Gastroesophageal sphincter (tissue), 4 donors: ENCODE results near the gene MYCL. TPM values are rescaled to one million over a fixed set of nuclear protein-coding genes. Genes with fewer than 3 reads are reported as not detected.

Experiments used
- ATAC-seq: fragments of 150-250 bp; one replicate; pipeline ENCODE4 v1.9.1; 2016; ENCODE audit warnings: mild to moderate bottlenecking, moderate library complexity
- H3K27ac ChIP-seq, 4 donors: fragments of 200-600 bp; sonication (generic) in 3 of 4; 1 replicate in 3 of 4; 2 replicates in 1 of 4; pipeline ENCODE4 v1.5.1; 2016 to 2019
- H3K27me3 ChIP-seq: fragments of 200-600 bp; sonication (generic); one replicate; pipeline ENCODE4 v1.5.1; 2019
- H3K36me3 ChIP-seq, 2 donors: fragments of 200-600 bp; sonication (generic); one replicate each; pipeline ENCODE4 v1.5.1; 2019; ENCODE audit warnings: control low read depth in 1 of 2
- H3K4me1 ChIP-seq, 3 donors: fragments of 200-600 bp; sonication (generic); 1 replicate in 2 of 3; 2 replicates in 1 of 3; pipeline ENCODE4 v1.5.1; 2016 to 2019; ENCODE audit warnings: control low read depth in 2 of 3
- H3K4me3 ChIP-seq, 2 donors: fragments of 200-600 bp; sonication (generic); one replicate each; pipeline ENCODE4 v1.5.1; 2019; ENCODE audit warnings: mild to moderate bottlenecking in 1 of 2, moderate library complexity in 1 of 2
- H3K9me3 ChIP-seq, 3 donors: fragments of 200-600 bp; sonication (generic); one replicate each; pipeline ENCODE4 v1.5.1; 2017 to 2019; ENCODE audit warnings: control low read depth in 2 of 3
- EP300 ChIP-seq: sonication (generic); formaldehyde crosslinking; IDR thresholded peaks from one replicate; pipeline ENCODE4 v1.6.1; 2017; ENCODE audit warnings: antibody characterized with exemption, mild to moderate bottlenecking
- POLR2A ChIP-seq, 2 donors: fragments of 450-650 bp; IDR thresholded peaks; one replicate each; pipeline ENCODE4 v1.6.1; 2017; ENCODE audit warnings: antibody characterized with exemption in 2 of 2, mild to moderate bottlenecking in 2 of 2, moderate library complexity in 1 of 2
- POLR2AphosphoS5 ChIP-seq: sonication (generic); formaldehyde crosslinking; IDR thresholded peaks from one replicate; pipeline ENCODE4 v1.6.1; 2017; ENCODE audit warnings: antibody characterized with exemption
- WGBS, 2 donors: methylation state at CpG; one replicate each; pipeline ENCODE4 v1.1.5; 2018; ENCODE audit warnings: low coverage in 1 of 2; 5-methylcytosine and 5-hydroxymethylcytosine counted together
- total RNA-seq, 4 donors: library from RNA; depleted of rRNA; stranded (reverse); fragments of >200 nt; gene quantifications; one replicate each; pipeline ENCODE4 v1.1.0, GENCODE V29; 2016
- TF ChIP-seq, protein P1 (sequence below), 4 experiments: fragments of 200-600 bp in 2 of 4; fragments of 450-650 bp in 2 of 4; sonication (generic) in 1 of 4; IDR thresholded peaks; one replicate each; pipeline ENCODE4 v1.5.1; 2017 to 2019; ENCODE audit warnings: antibody characterized with exemption in 4 of 4, mild to moderate bottlenecking in 2 of 4, moderate library complexity in 2 of 4

The MYCL gene
- total RNA-seq = 1 to 10 TPM in 1 of 4 donors, under 1 TPM in 2, not detected in 1; 0.27 to 1.2 (median 0.69) TPM

GRCh38 chr1:39901714-39902459 is at the start of gene MYCL:
TSS of gene MYCL (minus strand) at chr1:39901917. CDS start at chr1:39901434, 483 bp downstream.
- ATAC-seq = peak; percentile 71
- Histone ChIP-seq H3K4me3 (peak within 1 kb of the TSS; percentile 32 to 66), H3K4me1 (peaks cover 0 to 25% (median 16%) of the 10 kb centered on the region in 3 donors), H3K27ac (peak within 1 kb of the TSS in 2 of 4 donors; percentile 27 to 48), H3K36me3 (no peaks in the 10 kb centered on the region), H3K9me3 (no peaks in the 10 kb centered on the region), H3K27me3 (peaks cover 69% of the 10 kb centered on the region)
- TF ChIP-seq POLR2AphosphoS5 (no peak), POLR2A (IDR thresholded peaks at IDR 0.05) (no peak), EP300 (no peak)
- TF ChIP-seq, protein P1, sequence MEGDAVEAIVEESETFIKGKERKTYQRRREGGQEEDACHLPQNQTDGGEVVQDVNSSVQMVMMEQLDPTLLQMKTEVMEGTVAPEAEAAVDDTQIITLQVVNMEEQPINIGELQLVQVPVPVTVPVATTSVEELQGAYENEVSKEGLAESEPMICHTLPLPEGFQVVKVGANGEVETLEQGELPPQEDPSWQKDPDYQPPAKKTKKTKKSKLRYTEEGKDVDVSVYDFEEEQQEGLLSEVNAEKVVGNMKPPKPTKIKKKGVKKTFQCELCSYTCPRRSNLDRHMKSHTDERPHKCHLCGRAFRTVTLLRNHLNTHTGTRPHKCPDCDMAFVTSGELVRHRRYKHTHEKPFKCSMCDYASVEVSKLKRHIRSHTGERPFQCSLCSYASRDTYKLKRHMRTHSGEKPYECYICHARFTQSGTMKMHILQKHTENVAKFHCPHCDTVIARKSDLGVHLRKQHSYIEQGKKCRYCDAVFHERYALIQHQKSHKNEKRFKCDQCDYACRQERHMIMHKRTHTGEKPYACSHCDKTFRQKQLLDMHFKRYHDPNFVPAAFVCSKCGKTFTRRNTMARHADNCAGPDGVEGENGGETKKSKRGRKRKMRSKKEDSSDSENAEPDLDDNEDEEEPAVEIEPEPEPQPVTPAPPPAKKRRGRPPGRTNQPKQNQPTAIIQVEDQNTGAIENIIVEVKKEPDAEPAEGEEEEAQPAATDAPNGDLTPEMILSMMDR (IDR thresholded peaks at IDR 0.05) = peak in 3 of 4 experiments; percentile 58 to 86 (median 65)
- 0% methylated on average over 6 of the region's 92 CpGs; no CpG with 5 or more reads in 1 of the 2 donors for WGBS, 2 donors

- Histone ChIP-seq H3K9me3 (no peaks in the 10 kb centered on the region), H3K4me3 (no peak overlapping the region), H3K27me3 (peaks cover 18% of the 10 kb centered on the region), H3K27ac (no peak overlapping the region), H3K4me1 (peaks cover 0 to 19% (median 7%) of the 10 kb centered on the region in 3 donors), H3K36me3 (no peaks in the 10 kb centered on the region)
- 78 to 80% methylated on average over 2 of the region's 2 CpGs for whole genome bisulfite sequencing, 2 donors
- no peak for TF ChIP-seq POLR2AphosphoS5
- TF ChIP-seq, protein P1 (IDR thresholded peaks at IDR 0.05) = no peak
- TF ChIP-seq EP300 = no peak
- TF ChIP-seq POLR2A (IDR thresholded peaks at IDR 0.05) = no peak
- ATAC-seq = no peak
Observed at GRCh38 chr1:39949891-39950290, 48.2 kb upstream of the MYCL start.

GRCh38 chr1:39947260-39947659 is 45.5 kb upstream of the MYCL start:
- H3K36me3 ChIP-seq = no peaks in the 10 kb centered on the region
- no peaks in the 10 kb centered on the region for H3K9me3 ChIP-seq
- no peaks in the 10 kb centered on the region for H3K4me1 ChIP-seq
- H3K4me3 ChIP-seq = no peak overlapping the region
- peaks cover 27% of the 10 kb centered on the region for H3K27me3 ChIP-seq
- no peak overlapping the region for H3K27ac ChIP-seq
- 62 to 87% methylated on average over 4 of the region's 4 CpGs for WGBS, 2 donors
- TF ChIP-seq POLR2A (IDR thresholded peaks at IDR 0.05) (no peak), POLR2AphosphoS5 (no peak), EP300 (no peak)
- TF ChIP-seq, protein P1 (IDR thresholded peaks at IDR 0.05) = no peak
- no peak for ATAC-seq

DNA sequence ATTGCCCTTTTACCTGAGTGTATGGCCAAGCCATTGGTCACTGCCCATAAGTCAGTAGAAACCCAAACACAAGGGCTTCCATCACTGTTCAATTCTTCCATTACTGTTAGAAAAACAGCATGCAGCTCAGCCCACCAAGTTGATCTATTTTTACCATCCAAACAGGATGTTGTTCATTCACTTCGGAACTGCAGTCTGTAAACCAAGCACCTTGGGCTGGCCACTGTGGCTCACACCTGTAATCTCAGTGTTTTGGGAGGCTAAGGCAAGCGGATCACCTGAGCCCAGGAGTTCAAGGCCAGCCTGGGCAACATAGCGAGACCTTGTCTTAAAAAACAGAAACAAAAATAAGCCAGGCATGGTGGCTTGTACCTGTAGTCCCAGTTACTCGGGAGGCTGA is 44.5 kb upstream of the MYCL start:
- H3K4me1 ChIP-seq = no peaks in the 10 kb centered on the region
- no peaks in the 10 kb centered on the region for H3K36me3 ChIP-seq
- no peak overlapping the region for H3K4me3 ChIP-seq
- TF ChIP-seq EP300 = no peak
- no peak for TF ChIP-seq POLR2A (IDR thresholded peaks at IDR 0.05)
- TF ChIP-seq, protein P1 (IDR thresholded peaks at IDR 0.05) = no peak
- WGBS, 2 donors = 14 to 94% methylated on average over 1 to 2 of the region's 4 CpGs
- no peak for ATAC-seq
- H3K27ac ChIP-seq = no peak overlapping the region
- peaks cover 27% of the 10 kb centered on the region for H3K27me3 ChIP-seq
- H3K9me3 ChIP-seq = no peaks in the 10 kb centered on the region
